ENCODE results near the gene CD8B.

- no peak for TF ChIP-seq CTCF (IDR thresholded peaks at IDR 0.05; ENCODE audit: insufficient read depth, low read length)
- TF ChIP-seq REST (IDR thresholded peaks at IDR 0.05; ENCODE audit: insufficient replicate concordance, low read depth), result no peak
- no peak for TF ChIP-seq POLR2AphosphoS5 (IDR thresholded peaks at IDR 0.05; ENCODE audit: low read depth)
- TF ChIP-seq SPI1 (IDR thresholded peaks at IDR 0.05; ENCODE audit: borderline replicate concordance, low read depth), result no peak
- TF ChIP-seq GABPA (IDR thresholded peaks at IDR 0.05; ENCODE audit: low read depth), result no peak
Observed at GRCh38 chr2:86818957-86819356, 42.7 kb downstream of the CD8B start.
